Activated CD4-positive, CD25-positive, alpha-beta regulatory T cell (primary cell): ENCODE measurements around the gene FHAD1.
A peak's percentile ranks its signal among the peaks of the same experiment; 100 is the strongest.
"Not testable (repeated sequence)": the region's sequence is repeated elsewhere in the genome, so short reads cannot be mapped to it uniquely, and the experiment has no call there.

Experiments used
- DNase-seq, 4 experiments: peaks; one replicate each; lab custom pipeline; 2025; lab: John Stamatoyannopoulos, UW

FHAD1 gene

DNA sequence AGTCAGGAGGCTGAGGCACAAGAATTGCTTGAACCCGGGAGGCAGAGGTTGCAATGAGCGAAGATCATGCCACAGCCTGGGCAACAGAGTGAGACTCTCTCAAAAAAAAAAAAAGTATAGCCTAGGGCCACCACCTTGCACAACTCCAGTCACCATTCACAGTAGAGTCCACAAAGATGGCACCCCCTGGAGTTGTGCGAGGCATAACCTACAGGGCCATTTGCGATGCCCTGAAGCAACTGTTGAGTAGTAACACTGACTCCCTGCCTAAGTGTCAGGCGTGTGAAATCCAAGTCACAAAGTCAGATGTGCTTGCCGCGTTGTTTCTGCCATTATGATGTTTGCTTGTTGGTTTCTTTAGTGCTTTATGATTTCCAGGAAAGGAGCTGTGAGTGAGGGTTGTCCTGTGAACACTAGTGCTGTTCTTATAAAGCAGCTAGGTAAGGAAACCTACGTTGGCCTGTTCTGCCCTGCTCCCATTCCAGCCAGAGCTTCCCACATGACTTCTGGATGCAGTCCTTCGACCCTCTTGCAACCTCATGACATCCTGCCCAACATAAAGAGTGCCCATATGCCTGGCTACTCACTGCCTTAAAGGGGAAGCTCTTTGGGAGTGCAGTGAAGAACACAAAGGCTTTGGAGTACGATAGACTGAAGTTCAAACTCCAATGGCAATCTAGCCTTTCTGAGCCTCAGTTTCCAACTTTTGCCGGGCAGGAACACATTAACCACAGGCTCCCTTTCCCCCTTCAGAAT is 29.8 kb downstream of the FHAD1 start:
- DNase-seq: no peak

GRCh38 chr1:15277447-15277838 is 30.4 kb downstream of the FHAD1 start:
- no peak for DNase-seq

- no peak for DNase-seq
Measured at GRCh38 chr1:15277933-15278332, 30.9 kb downstream of the FHAD1 start.

DNA sequence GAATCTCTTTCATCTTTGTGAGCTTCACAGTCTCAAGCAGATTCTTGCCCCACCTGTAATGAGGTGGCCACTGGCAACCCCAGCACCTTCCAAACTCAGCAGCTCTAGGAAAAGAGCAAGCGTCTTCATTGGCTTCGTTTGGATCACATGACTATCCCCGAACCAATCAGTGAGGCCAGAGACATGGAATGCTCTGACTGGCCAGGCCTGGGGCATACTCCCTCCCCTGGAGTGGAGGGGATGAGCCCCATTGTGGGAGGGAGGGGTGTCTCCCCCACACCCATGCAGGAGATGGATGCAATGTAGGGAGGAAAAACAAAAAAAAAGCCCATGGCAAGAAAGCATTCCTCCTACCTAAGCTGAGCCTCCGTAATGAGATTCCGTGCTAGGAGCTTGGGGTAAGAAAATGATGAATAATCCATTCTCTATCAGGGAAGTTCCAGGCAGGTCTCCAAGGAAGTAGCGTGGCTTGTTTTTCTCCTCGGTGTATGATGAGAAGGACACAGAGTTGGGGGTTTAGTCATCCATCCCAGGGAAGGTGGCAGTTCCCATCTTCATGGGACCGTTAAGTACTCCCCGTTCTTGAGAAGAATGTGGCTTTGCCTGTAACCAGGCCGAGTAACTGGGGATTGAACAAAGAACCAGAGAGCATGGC is 32.7 kb downstream of the FHAD1 start:
- no peak for DNase-seq

DNA sequence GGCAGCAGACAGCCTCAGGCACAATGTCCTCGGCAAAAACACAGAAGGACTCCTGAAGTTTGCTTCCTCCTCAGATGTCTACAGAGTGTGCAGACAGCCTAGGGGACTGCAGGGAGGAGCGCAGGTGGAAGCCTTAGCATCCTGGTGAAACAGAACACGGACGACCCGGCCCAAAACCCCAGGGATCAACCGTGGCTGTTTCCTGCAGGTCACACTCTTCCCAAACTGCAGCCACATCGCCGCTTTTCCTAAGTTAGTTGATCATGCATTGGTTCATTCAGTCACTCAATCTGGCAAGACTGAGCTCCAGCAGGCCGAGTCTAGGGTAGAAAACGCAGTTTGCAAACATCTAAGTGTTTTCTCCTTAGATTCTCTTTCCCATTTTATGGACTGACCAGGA is 33.4 kb downstream of the FHAD1 start:
- no peak for DNase-seq

- no peak for DNase-seq
Measured at GRCh38 chr1:15282038-15282437, 35.0 kb downstream of the FHAD1 start.

DNA sequence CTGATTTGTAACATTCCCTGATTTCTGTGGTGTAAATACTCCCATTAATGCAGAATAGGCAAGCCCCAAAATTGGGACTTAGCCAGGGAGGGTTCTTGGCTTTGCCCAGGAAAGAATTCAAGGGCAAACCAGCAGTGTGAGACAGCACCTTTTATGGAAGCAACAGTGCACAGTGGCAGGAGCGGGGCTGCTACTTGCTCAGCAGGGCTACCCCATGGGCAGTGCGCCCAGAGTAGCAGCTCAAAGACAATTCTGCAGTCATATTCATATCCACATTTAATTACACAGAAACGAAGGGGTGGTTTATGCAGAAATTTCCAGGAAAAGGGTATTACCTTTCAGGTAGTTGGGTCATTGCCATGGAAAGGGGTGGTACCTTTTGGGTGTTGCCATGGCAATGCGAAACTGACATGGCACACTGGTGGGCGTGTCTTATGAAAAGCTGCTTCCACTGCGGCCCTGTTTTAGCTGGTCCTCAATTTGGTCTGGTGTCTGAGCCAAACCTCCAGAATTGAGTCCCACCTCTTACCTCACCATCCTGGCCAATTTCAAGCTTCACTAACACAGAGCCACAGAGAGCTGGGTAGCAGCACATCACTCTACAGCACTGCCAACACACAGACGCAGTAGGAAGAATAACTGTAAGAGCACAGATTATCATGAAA is 35.9 kb downstream of the FHAD1 start:
- DNase-seq: no peak

DNA sequence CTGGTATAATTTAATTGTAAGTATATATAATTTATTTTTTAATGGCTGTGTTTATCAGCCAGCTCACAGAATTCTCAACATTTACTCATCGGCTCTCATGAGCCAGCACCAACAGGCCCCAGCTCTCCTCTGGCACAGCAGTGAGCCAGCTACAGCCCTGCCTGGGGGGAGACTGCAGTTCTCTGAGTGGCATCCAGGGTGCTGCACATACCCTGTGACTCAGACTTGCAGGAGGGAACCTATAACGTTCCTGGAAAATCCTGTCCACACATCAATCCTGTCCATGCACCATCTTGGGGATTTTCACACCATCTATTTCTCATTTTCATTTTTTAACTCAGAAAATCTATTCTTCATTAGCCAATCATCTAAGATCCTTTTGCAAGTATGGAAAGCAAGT is 36.5 kb downstream of the FHAD1 start:
- DNase-seq: no peak

- DNase-seq: no peak
Measured at GRCh38 chr1:15286452-15286851, 39.4 kb downstream of the FHAD1 start.

DNA sequence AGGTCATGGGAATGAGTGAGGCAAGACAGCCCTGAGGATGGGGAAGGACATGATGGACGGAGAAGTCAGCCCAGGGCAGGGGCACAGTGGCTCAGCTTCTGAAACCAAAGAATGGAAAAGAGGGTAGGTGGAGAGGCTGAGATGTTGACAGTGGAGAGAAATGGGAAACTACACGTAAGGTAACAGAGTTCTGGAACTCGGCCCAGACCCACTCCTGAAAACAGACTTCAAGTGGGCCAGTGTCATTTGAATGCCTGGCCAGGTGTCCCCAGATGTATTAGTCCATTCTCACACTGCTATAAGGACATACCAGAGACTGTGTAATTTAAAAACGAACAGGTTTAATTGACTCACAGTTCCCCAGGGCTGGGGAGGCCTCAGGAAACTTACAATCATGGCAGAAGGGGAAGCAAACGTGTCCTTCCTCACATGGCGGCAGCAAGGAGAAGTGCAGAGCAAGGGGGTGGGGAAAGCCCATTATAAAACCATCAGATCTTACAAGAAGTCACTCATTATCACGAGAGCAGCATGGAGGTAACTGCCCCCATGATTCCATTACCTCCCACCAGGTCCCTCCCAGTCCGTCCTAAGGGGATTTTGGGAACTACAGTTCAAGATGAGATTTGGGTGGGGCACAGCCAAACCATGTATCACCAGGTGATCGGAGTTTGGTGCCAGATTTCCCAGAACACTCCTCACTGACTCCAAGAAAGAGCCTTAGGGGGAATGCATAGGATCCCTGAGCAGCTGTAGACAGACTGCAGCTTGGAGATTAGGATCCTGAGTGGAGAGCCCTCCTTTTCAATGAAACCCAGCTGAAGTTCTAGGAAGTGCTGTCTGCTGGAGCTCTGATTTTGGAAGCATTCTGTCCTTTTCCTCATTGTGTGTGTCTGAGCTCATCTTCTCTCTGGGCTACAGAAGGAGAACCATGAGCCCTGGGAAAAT is 40.3 kb downstream of the FHAD1 start:
- no peak for DNase-seq

DNA sequence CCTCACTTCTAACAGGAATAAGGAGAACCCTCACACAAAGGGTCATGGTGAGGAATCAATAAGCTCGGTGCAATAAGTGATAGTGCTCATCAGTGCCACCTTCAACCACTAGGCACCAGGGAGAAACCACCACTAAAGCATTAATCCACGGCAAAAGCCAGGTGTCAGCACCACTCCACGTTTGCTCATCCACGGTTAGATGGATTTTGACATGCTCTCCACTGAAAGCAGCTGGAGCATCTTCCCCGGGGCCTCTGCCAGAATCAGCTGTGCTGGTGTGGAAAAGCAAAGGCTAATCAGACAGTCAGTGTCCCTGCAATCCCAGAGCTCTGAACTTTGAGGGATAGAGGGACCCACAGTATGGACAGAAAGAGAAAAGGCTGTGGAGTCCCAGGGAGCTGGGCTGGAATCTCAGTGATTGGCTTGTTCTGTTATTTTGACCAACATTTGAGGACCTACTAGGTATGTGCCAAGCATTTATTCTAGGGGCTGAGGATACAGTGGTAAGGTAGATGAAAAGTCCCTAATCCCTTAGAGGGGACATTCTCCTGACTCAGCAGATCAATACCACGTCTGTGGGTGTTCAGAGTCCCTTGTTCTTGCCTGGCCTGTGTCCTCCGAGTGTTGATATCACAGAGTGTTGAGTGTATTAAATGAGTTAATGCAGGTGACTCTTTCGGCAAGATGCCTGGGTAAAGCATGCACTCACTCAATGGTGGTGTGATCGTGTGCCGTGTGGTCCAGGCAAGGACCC is 41.3 kb downstream of the FHAD1 start:
- no peak for DNase-seq

DNA sequence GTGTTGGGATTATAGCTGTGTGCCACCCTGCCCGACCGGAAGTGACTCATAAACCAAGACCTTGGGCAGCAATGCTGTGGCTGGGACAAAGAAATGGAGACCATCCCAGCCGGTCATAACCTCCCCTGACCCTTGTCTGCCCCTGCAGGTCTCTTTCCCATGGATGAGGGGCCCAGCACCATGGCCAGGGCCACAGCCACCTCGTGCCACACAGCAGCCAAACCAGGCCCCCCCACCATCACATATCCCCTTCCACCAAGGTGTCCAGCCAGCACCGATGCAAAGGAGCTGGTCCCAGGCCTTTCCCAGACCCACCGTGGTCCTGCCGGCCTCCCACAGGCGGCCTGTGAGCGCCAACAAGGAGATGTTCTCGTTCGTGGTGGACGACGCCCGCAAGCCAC is 42.2 kb downstream of the FHAD1 start:
- DNase-seq: no peak

DNA sequence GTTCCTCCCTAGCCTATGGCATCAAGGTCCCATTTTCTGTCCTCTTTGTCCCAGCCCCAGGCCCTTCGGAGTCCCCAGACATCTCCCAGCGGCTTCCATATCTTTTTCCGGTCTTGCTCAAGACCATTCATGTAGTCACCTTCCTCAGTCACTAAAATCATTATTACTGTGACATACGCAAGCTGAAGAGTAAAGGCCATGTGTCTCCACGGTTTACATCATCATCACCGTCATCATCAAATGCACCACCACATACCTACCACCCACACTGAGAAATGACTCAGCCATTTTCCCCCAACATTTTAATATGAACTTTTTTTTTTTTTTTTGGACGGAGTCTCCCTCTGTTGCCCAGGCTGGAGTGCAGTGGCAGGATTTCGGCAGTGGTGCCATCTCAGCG is 43.4 kb downstream of the FHAD1 start:
- DNase-seq: no peak

DNA sequence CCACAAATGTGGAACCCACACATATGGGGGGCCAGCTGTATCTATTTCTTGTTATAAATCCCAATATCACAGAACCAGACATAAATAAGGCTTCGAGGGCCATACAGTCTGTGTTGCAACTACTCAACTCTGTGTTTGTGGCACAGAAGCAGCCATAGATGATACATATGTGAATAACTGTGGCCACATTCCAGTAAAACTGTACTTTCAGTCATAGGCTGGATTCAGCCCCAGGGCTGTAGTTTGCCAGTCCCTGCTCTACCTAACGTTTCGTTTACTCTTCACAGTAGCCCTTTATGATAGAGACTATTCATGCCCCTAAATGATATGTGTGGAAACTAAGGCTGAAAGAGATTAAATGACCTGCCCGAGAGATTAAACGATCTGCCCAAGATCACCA is 48.7 kb downstream of the FHAD1 start:
- DNase-seq: no peak

DNA sequence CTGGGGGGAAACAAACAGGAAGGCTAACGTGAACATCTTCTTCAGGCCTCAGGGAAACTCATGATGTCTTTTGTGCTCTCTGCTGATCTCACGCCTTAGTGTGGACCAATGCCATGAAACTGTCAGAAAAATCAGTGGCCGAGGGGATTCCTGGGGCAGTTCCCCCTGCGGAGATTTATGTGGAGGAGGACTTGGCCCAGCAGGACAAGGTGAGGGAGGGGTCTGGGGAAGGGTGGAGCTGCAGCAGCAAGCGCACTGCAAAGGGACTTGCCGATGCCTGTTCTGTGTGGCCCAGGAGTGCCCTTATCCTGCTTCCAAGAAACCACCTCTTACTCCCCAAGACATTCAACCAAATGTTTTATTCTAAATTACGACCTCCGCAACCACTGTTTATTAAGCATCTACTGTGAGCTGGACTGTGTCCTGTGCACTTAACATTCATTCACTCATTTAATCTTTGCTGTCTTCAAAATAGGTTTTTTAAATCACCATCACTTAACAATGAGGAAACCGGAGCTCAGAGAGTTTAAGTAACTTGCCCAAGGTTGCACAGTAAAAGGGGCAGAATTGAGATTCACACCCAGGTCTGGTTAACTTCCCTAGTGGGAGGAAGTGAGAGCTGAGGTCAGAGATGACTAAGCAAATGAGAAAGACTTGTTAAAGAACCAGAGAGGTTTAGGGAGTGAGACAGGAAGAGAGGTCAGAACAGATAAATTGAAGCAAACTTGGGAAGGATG is 49.7 kb downstream of the FHAD1 start:
- no peak for DNase-seq

- DNase-seq: not testable (repeated sequence)
Measured at GRCh38 chr1:15297975-15298374, 51.0 kb downstream of the FHAD1 start.

GRCh38 chr1:15299179-15299578 is 52.2 kb downstream of the FHAD1 start:
- no peak for DNase-seq

GRCh38 chr1:15299806-15300205 is 52.8 kb downstream of the FHAD1 start:
- no peak for DNase-seq

DNA sequence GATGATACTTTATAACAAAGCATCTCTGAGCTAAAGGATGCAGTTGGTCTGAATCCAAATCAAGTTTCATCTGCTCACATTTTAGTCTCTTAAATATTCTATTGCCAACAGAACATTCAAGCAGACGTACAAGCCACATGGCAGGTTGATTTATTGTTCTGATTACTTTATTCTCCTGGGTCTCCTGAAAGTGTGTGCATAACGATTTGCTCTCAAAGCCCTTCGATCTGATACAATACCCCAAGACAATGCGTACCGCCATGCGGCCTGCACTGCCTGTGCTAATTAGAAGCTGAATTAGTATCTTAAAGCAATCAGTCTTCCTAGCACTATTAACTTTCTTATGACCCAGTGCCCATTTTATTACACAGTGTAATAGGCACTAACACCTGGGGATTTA is 56.9 kb downstream of the FHAD1 start:
- no peak for DNase-seq

GRCh38 chr1:15304708-15305467 is 57.9 kb downstream of the FHAD1 start:
- peak; percentile 20 to 68 (median 48) for DNase-seq
